HepG2 (cell line): ENCODE data around the gene VEGFA. TPM values are rescaled to one million over a fixed set of nuclear protein-coding genes. Genes with fewer than 3 reads are reported as not detected.

Experiments
- ARNTL ChIP-seq: sonication (generic); formaldehyde crosslinking; IDR thresholded peaks from 2 replicates; pipeline ENCODE4 v1.4.0; 2020; ENCODE audit warnings: mild to moderate bottlenecking, missing genetic modification reagents
- ATRX ChIP-seq: sonication (generic); formaldehyde crosslinking; IDR thresholded peaks from 2 replicates; pipeline ENCODE4 v1.4.0; 2020; ENCODE audit warnings: missing genetic modification reagents, borderline replicate concordance
- BHLHE40 ChIP-seq: IDR thresholded peaks from 2 replicates; pipeline ENCODE4 v1.6.1; 2011; ENCODE audit warnings: low read length, improper control_type of control experiment
- CBFB ChIP-seq: sonication (generic); formaldehyde crosslinking; IDR thresholded peaks from 2 replicates; pipeline ENCODE4 v1.4.0; 2020; ENCODE audit warnings: missing genetic modification reagents
- CREB1 ChIP-seq, 2 experiments: fragments of 450-650 bp in 1 of 2; IDR thresholded peaks; 2 replicates each; pipeline ENCODE4 v1.6.1; 2016 to 2017; ENCODE audit warnings: control low read depth in 1 of 2, mild to moderate bottlenecking in 1 of 2, missing compliant biosample characterization in 1 of 2, missing genetic modification characterization in 1 of 2
- FOXA1 ChIP-seq, 2 experiments: fragments of 450-650 bp in 1 of 2; sonication (generic) in 1 of 2; formaldehyde crosslinking in 1 of 2; IDR thresholded peaks; 2 replicates each; pipeline versions ENCODE4 v1.4.0 to v1.6.1; 2016 to 2020; ENCODE audit warnings: missing genetic modification reagents in 1 of 2
- FOXA3 ChIP-seq: IDR thresholded peaks from 2 replicates; pipeline ENCODE4 v1.6.1; 2016; ENCODE audit warnings: missing genetic modification reagents, missing compliant biosample characterization
- FOXP1 ChIP-seq, 2 experiments: fragments of 450-650 bp in 1 of 2; IDR thresholded peaks; 2 replicates each; pipeline ENCODE4 v1.6.1; 2017 to 2018; ENCODE audit warnings: antibody characterized with exemption in 1 of 2
- HDAC1 ChIP-seq: sonication (generic); formaldehyde crosslinking; IDR thresholded peaks from 2 replicates; pipeline ENCODE4 v1.5.1; 2020; ENCODE audit warnings: mild to moderate bottlenecking, missing genetic modification reagents
- HDAC2 ChIP-seq: sonication (generic); formaldehyde crosslinking; IDR thresholded peaks from 2 replicates; pipeline ENCODE4 v1.4.0; 2020; ENCODE audit warnings: missing genetic modification reagents
- HOXA7 ChIP-seq: sonication (generic); formaldehyde crosslinking; IDR thresholded peaks from 2 replicates; pipeline ENCODE4 v1.8.1; 2022; ENCODE audit warnings: mild to moderate bottlenecking, missing genetic modification reagents, moderate library complexity
- KAT7 ChIP-seq: IDR thresholded peaks from 2 replicates; pipeline ENCODE4 v1.6.1; 2018; ENCODE audit warnings: borderline replicate concordance, missing compliant biosample characterization
- RFX5 ChIP-seq: IDR thresholded peaks from 2 replicates; pipeline ENCODE4 v1.6.1; 2011; ENCODE audit warnings: low read depth, low read length, improper control_type of control experiment
- TBP ChIP-seq: sonication (generic); formaldehyde crosslinking; IDR thresholded peaks from 2 replicates; pipeline ENCODE4 v1.5.0; 2020; ENCODE audit warnings: missing genetic modification reagents
- TSC22D2 ChIP-seq: sonication (generic); formaldehyde crosslinking; IDR thresholded peaks from 2 replicates; pipeline ENCODE4 v1.5.1; 2020; ENCODE audit warnings: missing genetic modification reagents, mild to moderate bottlenecking, borderline replicate concordance
- ZFP1 ChIP-seq: IDR thresholded peaks from 2 replicates; pipeline ENCODE4 v1.6.1; 2016
- ZMYM3 ChIP-seq: sonication (generic); formaldehyde crosslinking; IDR thresholded peaks from 2 replicates; pipeline ENCODE4 v1.5.1; 2020; ENCODE audit warnings: mild to moderate bottlenecking, missing genetic modification reagents
- ZNF484 ChIP-seq: sonication (generic); formaldehyde crosslinking; IDR thresholded peaks from 2 replicates; pipeline ENCODE4 v1.5.1; 2020; ENCODE audit warnings: mild to moderate bottlenecking, low read depth, missing genetic modification reagents, borderline replicate concordance
- ZNF788 ChIP-seq: sonication (generic); formaldehyde crosslinking; IDR thresholded peaks from 2 replicates; pipeline ENCODE4 v1.5.0; 2020; ENCODE audit warnings: mild to moderate bottlenecking, missing genetic modification reagents, borderline replicate concordance
- ZSCAN30 ChIP-seq: sonication (generic); formaldehyde crosslinking; IDR thresholded peaks from 2 replicates; pipeline ENCODE4 v1.5.0; 2020; ENCODE audit warnings: mild to moderate bottlenecking, missing genetic modification reagents
- polyA plus RNA-seq, 8 experiments: library from polyadenylated mRNA; depleted of rRNA in 3 of 8; stranded (reverse) in 7 of 8; unstranded in 1 of 8; fragments of >200 nt; fragmentation: Illumina TruSeq in 4 of 8; extraction: Trizol in 4 of 8; gene quantifications; 2 replicates each; pipeline versions ENCODE4 v1.2.1 to v1.2.3, GENCODE V29; 2011 to 2016; ENCODE audit warnings: low read depth in 4 of 8, missing spikeins in 1 of 8, mixed read lengths in 1 of 8; ENCODE audit not compliant: insufficient read depth in 1 of 8
- total RNA-seq, 5 experiments: library from RNA; depleted of rRNA; stranded (reverse); fragments of >200 nt; fragmentation: Illumina TruSeq; extraction: Trizol; gene quantifications; 2 replicates each; pipeline ENCODE4 v1.2.3, GENCODE V29; 2016; ENCODE audit warnings: low read depth in 1 of 5
- TF ChIP-seq, protein P1 (sequence below): sonication (generic); formaldehyde crosslinking; IDR thresholded peaks from 2 replicates; pipeline ENCODE4 v1.4.0; 2020; ENCODE audit warnings: mild to moderate bottlenecking, missing genetic modification reagents
- TF ChIP-seq, protein P2 (sequence below): sonication (generic); formaldehyde crosslinking; IDR thresholded peaks from 2 replicates; pipeline ENCODE4 v1.4.0; 2020; ENCODE audit warnings: missing genetic modification reagents
- TF ChIP-seq, protein P3 (sequence below): sonication (generic); formaldehyde crosslinking; IDR thresholded peaks from 2 replicates; pipeline ENCODE4 v1.5.0; 2020; ENCODE audit warnings: missing genetic modification reagents, mild to moderate bottlenecking, borderline replicate concordance
- TF ChIP-seq, protein P4 (sequence below): sonication (generic); IDR thresholded peaks from 2 replicates; pipeline ENCODE4 v1.6.1; 2016; ENCODE audit warnings: low read depth, borderline replicate concordance
- TF ChIP-seq, protein P5 (sequence below): sonication (generic); formaldehyde crosslinking; IDR thresholded peaks from 2 replicates; pipeline ENCODE4 v1.5.0; 2020; ENCODE audit warnings: missing genetic modification reagents

VEGFA gene
- total and polyA plus RNA-seq, 2 of the 13 experiments (the other 11 are each of a cell fraction or from before 2014, with no cell fraction given): 68.1 to 629 TPM

DNA sequence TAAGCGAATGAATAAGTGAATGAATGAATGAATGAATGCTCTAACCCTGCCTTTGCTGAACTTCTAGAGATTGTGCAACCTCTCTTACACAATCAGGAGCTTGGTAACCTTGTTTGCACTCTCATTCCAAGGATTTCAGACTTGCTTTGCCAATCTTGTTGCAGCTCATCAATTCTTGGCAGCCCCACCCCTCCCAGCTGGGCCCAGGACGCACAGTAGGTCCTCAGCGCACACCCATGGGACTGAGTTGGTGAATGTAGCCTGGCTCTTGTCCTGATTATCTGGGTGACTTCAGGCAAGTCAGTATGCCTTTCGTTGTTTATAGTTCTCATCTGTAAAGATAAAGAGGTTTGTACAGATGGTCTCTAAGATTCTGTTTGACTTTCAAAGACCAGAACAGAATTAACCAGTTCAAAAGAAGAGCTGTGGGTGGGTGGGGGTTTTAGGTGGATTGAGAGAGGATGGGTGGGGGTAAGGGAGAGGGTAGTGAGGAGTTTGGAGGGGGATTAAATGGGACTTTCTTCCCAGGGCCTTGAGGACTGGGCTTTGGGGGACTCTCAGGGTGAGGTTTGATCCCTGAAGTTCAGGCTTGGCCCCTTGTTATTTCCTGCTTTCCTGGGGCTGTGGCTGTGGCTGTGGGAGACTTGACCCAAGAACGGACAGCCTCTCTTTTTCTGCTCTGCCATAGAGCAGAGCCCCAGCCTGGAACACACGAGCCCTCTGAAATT lies 33.2 kb downstream of the VEGFA start (continued):
- TF ChIP-seq, protein P1, sequence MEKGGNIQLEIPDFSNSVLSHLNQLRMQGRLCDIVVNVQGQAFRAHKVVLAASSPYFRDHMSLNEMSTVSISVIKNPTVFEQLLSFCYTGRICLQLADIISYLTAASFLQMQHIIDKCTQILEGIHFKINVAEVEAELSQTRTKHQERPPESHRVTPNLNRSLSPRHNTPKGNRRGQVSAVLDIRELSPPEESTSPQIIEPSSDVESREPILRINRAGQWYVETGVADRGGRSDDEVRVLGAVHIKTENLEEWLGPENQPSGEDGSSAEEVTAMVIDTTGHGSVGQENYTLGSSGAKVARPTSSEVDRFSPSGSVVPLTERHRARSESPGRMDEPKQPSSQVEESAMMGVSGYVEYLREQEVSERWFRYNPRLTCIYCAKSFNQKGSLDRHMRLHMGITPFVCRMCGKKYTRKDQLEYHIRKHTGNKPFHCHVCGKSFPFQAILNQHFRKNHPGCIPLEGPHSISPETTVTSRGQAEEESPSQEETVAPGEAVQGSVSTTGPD: 0 out of 2 replicates have a peak, but pooled peaks have one; percentile 22
- TF ChIP-seq CREB1 (IDR thresholded peaks at IDR 0.05) (no peak), CREB1 (CRISPR knock-in tag; IDR thresholded peaks at IDR 0.05) (0 out of 2 replicates have a peak, but pooled peaks have one; percentile 23), HDAC1 (CRISPR knock-in tag) (no peak), ZSCAN30 (no peak), FOXP1 (IDR thresholded peaks at IDR 0.05) (no peak), FOXP1 (CRISPR knock-in tag; IDR thresholded peaks at IDR 0.05) (no peak), FOXA3 (peak; percentile 78), HOXA7 (no peak), BHLHE40 (no peak), ARNTL (CRISPR knock-in tag) (no peak), TBP (CRISPR knock-in tag) (no peak), ATRX (no peak), HDAC2 (CRISPR knock-in tag) (peak; percentile 66; the same call in 1 of the 2 replicates), RFX5 (no peak), ZNF788 (no peak), FOXA1 (IDR thresholded peaks at IDR 0.05) (no peak), FOXA1 (CRISPR knock-in tag; IDR thresholded peaks at IDR 0.05) (peak; percentile 60; the same call in 1 of the 2 replicates), ZMYM3 (CRISPR knock-in tag) (peak; percentile 61), TSC22D2 (CRISPR knock-in tag) (no peak), CBFB (CRISPR knock-in tag) (no peak), ZNF484 (no peak), KAT7 (CRISPR knock-in tag) (no peak), ZFP1 (CRISPR knock-in tag) (no peak)
- TF ChIP-seq, protein P2, sequence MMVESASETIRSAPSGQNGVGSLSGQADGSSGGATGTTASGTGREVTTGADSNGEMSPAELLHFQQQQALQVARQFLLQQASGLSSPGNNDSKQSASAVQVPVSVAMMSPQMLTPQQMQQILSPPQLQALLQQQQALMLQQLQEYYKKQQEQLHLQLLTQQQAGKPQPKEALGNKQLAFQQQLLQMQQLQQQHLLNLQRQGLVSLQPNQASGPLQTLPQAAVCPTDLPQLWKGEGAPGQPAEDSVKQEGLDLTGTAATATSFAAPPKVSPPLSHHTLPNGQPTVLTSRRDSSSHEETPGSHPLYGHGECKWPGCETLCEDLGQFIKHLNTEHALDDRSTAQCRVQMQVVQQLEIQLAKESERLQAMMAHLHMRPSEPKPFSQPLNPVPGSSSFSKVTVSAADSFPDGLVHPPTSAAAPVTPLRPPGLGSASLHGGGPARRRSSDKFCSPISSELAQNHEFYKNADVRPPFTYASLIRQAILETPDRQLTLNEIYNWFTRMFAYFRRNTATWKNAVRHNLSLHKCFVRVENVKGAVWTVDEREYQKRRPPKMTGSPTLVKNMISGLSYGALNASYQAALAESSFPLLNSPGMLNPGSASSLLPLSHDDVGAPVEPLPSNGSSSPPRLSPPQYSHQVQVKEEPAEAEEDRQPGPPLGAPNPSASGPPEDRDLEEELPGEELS: peak; percentile 56
- TF ChIP-seq, protein P3, sequence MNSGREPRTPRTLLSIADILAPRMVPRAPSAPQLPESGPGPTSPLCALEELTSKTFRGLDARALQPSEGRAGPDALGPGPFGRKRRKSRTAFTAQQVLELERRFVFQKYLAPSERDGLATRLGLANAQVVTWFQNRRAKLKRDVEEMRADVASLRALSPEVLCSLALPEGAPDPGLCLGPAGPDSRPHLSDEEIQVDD (CRISPR knock-in tag): no peak
- TF ChIP-seq, protein P4, sequence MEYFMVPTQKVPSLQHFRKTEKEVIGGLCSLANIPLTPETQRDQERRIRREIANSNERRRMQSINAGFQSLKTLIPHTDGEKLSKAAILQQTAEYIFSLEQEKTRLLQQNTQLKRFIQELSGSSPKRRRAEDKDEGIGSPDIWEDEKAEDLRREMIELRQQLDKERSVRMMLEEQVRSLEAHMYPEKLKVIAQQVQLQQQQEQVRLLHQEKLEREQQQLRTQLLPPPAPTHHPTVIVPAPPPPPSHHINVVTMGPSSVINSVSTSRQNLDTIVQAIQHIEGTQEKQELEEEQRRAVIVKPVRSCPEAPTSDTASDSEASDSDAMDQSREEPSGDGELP: peak; percentile 38; the same call in 1 of the 2 replicates
- TF ChIP-seq, protein P5, sequence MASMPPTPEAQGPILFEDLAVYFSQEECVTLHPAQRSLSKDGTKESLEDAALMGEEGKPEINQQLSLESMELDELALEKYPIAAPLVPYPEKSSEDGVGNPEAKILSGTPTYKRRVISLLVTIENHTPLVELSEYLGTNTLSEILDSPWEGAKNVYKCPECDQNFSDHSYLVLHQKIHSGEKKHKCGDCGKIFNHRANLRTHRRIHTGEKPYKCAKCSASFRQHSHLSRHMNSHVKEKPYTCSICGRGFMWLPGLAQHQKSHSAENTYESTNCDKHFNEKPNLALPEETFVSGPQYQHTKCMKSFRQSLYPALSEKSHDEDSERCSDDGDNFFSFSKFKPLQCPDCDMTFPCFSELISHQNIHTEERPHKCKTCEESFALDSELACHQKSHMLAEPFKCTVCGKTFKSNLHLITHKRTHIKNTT: 0 out of 2 replicates have a peak, but pooled peaks have one; percentile 31
